ENCODE data around the gene ESRP2.

ESRP2 gene

DNA sequence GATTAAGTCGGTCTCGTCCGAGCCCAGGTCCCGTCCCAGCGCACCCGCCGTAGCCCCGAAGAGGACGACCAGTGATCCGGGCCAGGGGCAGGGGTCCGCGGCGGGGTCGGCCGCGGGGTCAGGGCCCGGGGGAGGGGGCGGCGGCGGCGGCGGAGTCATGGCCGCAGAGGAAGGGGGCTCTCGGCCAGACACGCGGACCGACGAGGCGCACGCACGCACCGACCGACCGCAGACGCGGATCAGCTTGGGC, at the start of gene ESRP2:
Gene ESRP2, minus strand, starts transcription at position 241 of the 250 bp plus-strand sequence. Its CDS starts 82 bp downstream, at position 159.
- DNase-seq (ENCODE audit: low spot score): no peak

DNA sequence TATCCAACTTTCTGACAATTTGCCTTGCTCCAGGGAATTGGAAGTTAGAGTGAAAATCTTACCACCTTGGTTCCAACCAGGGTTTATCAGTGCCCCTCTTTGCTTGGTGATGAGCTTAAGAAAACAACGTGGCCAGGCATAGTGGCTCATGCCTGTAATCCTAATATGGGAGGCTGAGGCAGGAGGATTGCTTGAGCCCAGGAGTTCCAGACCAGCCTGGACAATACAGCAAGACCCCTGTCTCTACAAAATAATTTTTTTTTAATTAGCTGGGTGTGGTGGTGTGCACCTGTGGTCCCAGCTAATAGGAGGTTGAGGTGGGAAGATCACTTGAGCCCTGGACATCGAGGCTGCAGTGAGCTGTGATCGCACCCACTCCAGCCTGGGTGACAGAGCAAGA, 49.8 kb upstream of the ESRP2 start:
- no peak for DNase-seq (ENCODE audit: low spot score)

GRCh38 chr16:68284847-68285246, 48.9 kb upstream of the ESRP2 start:
- DNase-seq (ENCODE audit: low spot score): no peak

- DNase-seq (ENCODE audit: low spot score): no peak
These were observed 48.1 kb upstream of the ESRP2 start for GRCh38 chr16:68283801-68284598.

DNA sequence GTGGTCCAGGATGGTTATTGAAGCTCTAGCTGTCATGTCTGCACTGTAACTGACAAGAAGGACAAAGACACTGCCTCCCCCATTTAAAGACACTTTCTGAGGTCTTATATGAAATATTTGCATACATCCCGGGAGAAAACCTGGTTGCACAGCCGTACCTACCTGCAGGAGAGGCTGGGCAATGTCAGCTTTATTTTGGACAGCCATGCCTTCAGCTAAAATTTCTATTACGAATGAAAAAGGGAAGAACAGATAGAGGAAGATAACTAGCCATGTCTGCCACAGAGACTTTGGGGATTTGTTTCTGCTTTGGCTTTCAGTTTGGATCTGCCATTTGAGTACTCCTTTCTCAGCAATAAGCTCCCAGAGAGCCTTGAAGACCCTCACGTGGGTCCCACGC, 47.4 kb upstream of the ESRP2 start:
- no peak for DNase-seq (ENCODE audit: low spot score)

GRCh38 chr16:68282064-68282452, 46.1 kb upstream of the ESRP2 start:
- DNase-seq (ENCODE audit: low spot score): no peak

- DNase-seq (ENCODE audit: low spot score): no peak
These were observed 45.6 kb upstream of the ESRP2 start for GRCh38 chr16:68281368-68282063.

- DNase-seq (ENCODE audit: low spot score): no peak
These were observed 44.0 kb upstream of the ESRP2 start for GRCh38 chr16:68279726-68280558.

- no peak for DNase-seq (ENCODE audit: low spot score)
These were observed 40.3 kb upstream of the ESRP2 start for GRCh38 chr16:68276223-68276622.

GRCh38 chr16:68275611-68276191, 39.8 kb upstream of the ESRP2 start:
- no peak for DNase-seq (ENCODE audit: low spot score)

DNA sequence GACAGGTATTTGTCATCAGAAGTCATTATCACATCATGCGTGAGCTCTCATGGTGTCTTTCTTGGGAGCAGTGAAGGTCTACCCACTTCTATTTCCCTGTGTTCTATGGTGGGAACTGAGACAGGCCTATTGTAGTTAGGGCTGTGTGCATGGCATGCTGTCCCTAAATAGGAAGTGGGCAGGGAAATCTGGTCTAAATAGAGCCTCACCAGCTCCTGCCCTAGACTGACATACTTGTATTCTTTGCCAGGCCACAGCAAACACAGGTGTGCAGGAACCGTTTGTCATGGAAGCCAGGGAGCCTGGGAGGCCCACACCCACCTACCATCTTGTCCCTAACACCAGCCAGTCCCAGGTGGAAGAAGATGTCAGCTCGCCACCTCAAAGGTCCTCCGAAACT, 38.5 kb upstream of the ESRP2 start:
- DNase-seq (ENCODE audit: low spot score): no peak

DNA sequence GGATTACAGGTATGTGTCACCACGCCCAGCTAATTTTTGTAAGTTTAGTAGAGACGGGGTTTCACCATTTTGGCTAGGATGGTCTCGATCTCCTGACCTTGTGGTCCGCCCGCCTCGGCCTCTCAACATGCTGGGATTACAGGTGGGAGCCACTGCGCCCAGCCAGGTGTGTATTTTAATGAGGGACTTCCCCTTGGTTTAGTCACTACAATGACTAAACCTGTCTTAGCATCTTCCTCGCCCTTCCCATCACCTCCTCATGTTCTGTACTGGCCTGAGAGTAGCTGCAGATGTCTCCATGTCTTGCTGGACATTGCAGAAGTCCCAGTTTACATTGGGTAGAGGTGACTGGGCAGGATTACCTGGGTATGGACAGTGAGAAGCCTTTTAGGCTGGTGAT, 38.0 kb upstream of the ESRP2 start:
- DNase-seq (ENCODE audit: low spot score): no peak

DNA sequence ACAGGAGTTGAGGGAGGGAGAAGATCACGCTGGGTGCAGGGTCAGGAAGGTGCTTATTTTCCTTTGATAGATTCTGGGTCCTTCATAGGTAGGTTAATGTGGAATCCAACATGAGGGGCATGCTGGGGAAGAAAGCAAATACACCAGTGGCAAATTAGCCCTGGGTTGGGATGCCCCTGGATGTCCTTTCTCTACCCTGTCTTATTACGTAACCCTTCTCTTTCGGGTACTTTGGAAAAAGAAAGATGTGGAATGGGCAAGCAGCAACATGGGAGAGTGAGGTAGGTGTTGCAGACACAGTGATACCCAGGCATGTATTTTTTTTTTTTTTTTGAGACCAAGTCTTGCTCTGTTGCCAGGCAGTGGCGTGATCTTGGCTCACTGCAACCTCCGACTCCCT, 37.5 kb upstream of the ESRP2 start:
- no peak for DNase-seq (ENCODE audit: low spot score)

- DNase-seq (ENCODE audit: low spot score): no peak
These were observed 36.7 kb upstream of the ESRP2 start for GRCh38 chr16:68272507-68273209.

DNA sequence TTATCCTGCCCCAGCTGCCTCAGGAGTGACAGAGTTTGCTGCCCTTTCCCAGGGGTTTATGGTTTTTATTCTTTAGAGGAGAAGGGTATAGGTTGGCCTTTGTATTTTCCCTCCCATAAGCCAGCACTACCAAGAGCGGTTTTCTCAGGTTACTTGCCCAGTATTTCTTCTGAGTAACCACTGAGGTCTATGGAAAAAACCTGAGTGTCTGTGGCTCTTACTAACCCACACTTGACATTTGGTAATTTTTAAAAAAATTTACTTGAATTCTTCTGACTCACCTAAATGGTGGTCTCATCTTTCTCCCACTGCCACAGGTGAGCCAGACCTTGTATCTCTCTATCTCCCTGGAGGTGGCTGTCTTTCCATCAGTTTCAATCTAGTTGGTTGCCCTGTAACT, 34.4 kb upstream of the ESRP2 start:
- no peak for DNase-seq (ENCODE audit: low spot score)

- DNase-seq (ENCODE audit: low spot score): no peak
These were observed 33.9 kb upstream of the ESRP2 start for GRCh38 chr16:68269793-68270192.

- DNase-seq (ENCODE audit: low spot score): no peak
These were observed 31.9 kb upstream of the ESRP2 start for GRCh38 chr16:68267612-68268405.

GRCh38 chr16:68265078-68265920, 29.4 kb upstream of the ESRP2 start:
- DNase-seq (ENCODE audit: low spot score): peak; percentile 67

DNA sequence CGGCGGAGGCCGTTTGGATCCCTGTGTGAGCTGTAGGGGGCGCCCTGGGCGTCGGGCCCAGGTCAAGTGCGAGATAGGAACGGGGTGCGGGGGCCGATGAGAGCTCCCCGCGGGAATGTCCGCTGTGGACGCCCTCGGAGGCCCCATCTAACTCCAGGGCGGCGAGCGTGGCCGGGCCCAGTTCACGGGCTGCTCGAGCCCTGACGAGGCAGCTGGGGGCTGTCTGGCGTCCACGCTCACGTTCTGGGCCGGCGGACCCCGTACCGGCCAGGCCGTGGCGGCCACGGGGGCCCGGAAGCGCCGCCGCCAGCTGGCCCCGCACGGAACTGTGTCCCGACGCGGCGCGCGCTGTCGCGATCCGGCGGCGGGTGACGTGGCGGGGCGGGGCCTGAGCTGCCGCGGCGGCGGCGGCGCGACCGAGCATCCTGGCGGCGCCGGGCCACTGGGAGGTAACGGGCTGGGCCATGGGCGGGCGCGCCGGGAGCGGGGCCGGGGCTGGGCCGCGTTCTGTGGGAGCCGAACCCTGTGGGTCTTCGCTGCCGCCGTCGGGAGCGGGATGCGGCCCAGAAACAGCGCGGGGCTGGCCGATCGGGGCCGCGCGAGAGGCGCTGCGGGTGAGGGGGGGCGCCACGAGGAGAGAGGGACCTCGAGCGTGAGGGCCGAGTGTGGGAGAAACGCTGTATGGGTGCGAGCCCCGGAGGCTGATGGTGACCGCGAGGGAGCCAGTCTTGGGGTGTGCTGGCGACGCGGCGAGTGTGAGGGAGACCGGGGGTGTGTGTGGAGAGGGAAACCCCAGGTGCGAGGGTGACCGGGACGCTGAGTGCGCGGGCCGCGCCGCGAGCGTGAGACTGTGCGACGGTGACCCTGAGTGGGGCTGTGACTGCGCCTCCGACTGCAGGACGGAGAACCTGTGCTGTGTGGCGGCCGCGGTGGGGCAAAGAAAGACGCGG, 28.5 kb upstream of the ESRP2 start, which contains the start of gene SLC7A6:
Gene SLC7A6, plus strand, starts transcription at position 399 of the 950 bp plus-strand sequence. CDS start 10,201 bp downstream, outside the sequence.
- peak; percentile 75 for DNase-seq (ENCODE audit: low spot score)
